GM19395 (cell line): Measurements from ENCODE around the gene ARL8B.
"Not testable (repeated sequence)": the region's sequence is repeated elsewhere in the genome, so short reads cannot be mapped to it uniquely, and the experiment has no call there.

Source experiments
- ATAC-seq: cut with Tn5 transposase; IDR thresholded peaks from one replicate; pipeline ENCODE4 v1.9.1; 2021; ENCODE audit warnings: mild to moderate bottlenecking, moderate library complexity; ENCODE audit not compliant: unreplicated experiment

ARL8B gene

GRCh38 chr3:5144316-5144994 is 22.4 kb downstream of the ARL8B start:
- ATAC-seq = no peak

GRCh38 chr3:5145120-5145519 is 23.0 kb downstream of the ARL8B start:
- no peak for ATAC-seq

GRCh38 chr3:5147152-5147551 is 25.1 kb downstream of the ARL8B start:
- not testable (repeated sequence) for ATAC-seq

GRCh38 chr3:5149306-5149880 is 27.3 kb downstream of the ARL8B start:
- ATAC-seq = no peak

- no peak for ATAC-seq
These were observed 29.5 kb downstream of the ARL8B start for GRCh38 chr3:5151586-5151985.

- no peak for ATAC-seq
These were observed 31.0 kb downstream of the ARL8B start for GRCh38 chr3:5153074-5153473.

GRCh38 chr3:5155241-5155640 is 33.1 kb downstream of the ARL8B start:
- ATAC-seq = no peak

- ATAC-seq = no peak
These were observed 38.2 kb downstream of the ARL8B start for GRCh38 chr3:5160321-5160720.

GRCh38 chr3:5160940-5161858 is 39.1 kb downstream of the ARL8B start:
- ATAC-seq = no peak

GRCh38 chr3:5162102-5162501 is 40.0 kb downstream of the ARL8B start:
- no peak for ATAC-seq

GRCh38 chr3:5165698-5166097 is 43.6 kb downstream of the ARL8B start:
- ATAC-seq = no peak

GRCh38 chr3:5166846-5167245 is 44.8 kb downstream of the ARL8B start:
- ATAC-seq = no peak

GRCh38 chr3:5168110-5168509 is 46.0 kb downstream of the ARL8B start:
- ATAC-seq = no peak

- no peak for ATAC-seq
These were observed 47.7 kb downstream of the ARL8B start for GRCh38 chr3:5169807-5170206.

- no peak for ATAC-seq
These were observed 48.9 kb downstream of the ARL8B start for GRCh38 chr3:5170975-5171374.

- no peak for ATAC-seq
These were observed 49.9 kb downstream of the ARL8B start for GRCh38 chr3:5172018-5172417.

GRCh38 chr3:5179036-5179435 is 56.9 kb downstream of the ARL8B start:
- not testable (repeated sequence) for ATAC-seq

GRCh38 chr3:5181469-5182141 is 59.5 kb downstream of the ARL8B start:
- ATAC-seq = peak; percentile 73

GRCh38 chr3:5183714-5184113 is 61.6 kb downstream of the ARL8B start:
- ATAC-seq = not testable (repeated sequence)

GRCh38 chr3:5184499-5184898 is 62.4 kb downstream of the ARL8B start:
- ATAC-seq = no peak

GRCh38 chr3:5185093-5185673 is 63.1 kb downstream of the ARL8B start:
- ATAC-seq = no peak
